Stimulated activated naive CD4-positive, alpha-beta T cell (primary cell): ENCODE data around the gene NFIX.
A peak's percentile ranks its signal among the peaks of the same experiment; 100 is the strongest.

ENCODE experiments used
- DNase-seq, 6 experiments: peaks; one replicate each; lab custom pipeline; 2025; lab: John Stamatoyannopoulos, UW

NFIX gene

DNA sequence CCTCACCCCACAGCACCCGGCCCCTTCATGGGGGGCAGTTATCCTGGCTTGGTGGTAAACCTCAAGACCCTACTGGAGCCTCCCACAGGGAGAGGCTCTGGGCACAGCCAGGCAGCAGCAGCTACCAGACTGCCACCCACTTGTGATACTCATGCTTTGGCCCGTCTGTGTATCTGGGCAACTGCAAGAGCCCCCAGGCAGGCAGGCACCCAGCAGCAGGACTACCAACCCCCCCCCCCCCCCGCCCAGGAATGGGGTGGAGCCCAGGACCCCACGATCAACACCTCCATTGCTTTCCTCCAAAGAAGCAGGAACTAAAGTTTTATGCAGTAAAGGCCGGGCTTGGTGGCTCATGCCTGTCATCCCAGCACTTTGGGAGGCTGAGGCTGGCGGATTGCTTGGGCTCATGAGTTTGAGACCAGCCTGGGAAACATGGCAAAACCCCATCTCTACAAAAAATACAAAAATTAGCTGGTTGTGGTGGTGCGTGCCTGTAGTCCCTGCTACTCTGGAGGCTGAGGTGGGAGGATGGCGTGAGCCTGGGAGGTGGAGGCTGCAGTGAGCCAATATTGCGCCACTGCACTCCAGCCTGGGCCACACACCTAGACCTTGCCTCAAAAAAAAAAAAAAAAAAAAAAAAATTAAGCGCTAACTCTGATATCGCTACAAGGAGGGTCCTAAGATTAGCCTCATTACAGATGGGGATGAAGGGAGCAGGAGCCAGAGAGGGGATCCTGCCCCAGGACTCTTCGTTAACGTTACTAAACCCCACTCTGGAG is 108.5 kb downstream of the NFIX start:
- DNase-seq = no peak

DNA sequence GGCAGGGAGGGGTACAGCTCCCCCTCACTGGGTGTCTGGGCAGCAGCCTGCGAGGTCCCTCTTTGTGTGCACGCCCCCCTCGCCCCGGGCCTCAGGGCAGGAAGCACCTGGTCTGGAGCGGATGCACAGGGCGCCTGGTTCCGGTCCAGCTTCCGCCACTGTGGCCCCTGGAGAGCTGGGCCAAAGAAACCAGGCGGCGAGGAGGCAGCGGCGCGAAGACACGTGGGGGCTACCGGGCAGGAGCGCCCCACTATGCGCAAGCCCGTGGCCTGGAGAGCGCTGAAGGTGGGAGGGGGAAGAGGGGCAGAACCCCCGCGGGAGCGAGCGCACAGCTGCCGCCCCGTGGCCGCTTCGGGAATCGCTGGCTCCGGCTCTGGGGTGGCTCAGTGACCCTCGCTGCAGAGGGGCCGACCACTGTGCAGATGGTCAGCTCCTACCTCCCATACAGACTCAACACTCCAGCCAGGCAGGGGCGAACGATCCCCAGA is 109.1 kb downstream of the NFIX start:
- peak; percentile 34 to 67 (median 58) for DNase-seq

DNA sequence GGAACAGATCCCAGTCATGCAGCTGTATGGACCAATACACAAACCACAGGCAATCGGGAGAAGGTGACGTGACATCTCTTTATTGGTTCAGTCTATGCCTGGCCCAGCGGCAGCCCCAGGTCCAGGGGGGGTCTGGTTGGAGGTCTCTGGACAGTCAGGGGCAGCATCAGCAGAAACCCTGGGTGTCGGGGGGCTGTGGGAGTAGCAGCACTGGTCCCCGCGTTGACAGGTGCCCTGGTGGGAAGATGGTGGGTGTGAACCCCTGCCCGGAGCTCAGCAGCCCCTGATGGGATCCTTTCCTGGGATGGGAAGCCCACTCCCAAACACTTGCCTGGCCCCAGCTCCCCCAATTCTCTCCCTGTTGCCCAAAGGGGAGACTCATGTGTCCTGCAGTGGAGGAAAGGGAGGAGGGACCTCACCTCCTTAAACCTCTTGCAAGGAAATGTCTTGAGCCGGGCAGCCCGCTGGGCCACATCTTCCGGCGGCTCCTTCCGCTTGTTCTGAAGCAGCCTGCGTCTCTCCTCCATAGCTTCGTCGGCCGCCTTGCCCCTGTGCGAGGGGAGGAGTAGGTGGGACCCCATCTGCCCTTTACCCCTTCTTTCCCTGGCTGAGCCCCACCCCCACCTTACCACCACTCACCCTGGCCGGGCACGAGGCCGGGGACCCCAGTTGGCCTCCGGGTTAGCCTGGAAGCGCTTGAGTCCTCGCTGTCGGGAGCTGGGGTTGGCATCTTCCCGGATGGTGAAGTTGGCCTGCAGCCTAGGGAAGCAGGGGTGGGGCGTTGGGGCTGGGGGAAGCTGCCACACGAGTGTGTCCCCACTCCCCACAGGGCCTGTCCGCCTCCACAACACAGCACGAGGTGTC is 109.8 kb downstream of the NFIX start:
- peak in 1 of 6 experiments; percentile 43 for DNase-seq

DNA sequence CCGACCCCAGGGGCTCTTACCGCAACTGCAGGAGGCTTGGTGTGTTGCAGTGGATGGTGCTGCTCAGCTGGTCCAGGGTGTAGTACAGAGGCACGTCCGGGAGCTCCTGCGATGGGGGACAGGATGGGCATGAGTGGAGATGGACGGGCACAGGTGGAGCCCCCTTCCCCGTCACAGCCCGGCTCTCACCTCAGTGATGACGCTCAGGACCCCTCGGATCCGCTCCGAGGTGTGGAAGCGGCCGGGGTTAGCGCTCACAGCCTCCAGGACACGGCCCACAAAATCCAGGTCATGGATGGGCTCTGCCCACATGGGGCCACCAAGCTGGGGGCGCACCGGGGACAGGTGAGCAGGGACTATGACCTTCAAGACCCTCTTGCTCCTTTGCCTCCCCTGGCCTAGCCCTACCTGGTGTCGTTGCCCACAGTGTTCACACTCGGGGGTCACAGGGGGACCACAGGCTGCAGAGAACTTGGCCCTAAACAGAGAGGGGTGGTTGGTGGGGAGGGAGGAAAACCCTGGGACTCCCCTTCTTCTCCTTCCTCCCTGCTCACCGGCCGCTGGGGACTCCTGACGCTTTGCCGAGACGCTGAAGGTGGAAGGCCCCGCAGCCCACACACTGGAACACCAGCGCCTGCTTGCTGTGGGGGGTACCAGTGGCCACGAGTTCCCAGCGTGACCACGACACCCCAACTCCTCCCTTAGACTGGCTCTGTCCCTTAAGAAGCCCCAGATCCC is 114.3 kb downstream of the NFIX start:
- no peak for DNase-seq

DNA sequence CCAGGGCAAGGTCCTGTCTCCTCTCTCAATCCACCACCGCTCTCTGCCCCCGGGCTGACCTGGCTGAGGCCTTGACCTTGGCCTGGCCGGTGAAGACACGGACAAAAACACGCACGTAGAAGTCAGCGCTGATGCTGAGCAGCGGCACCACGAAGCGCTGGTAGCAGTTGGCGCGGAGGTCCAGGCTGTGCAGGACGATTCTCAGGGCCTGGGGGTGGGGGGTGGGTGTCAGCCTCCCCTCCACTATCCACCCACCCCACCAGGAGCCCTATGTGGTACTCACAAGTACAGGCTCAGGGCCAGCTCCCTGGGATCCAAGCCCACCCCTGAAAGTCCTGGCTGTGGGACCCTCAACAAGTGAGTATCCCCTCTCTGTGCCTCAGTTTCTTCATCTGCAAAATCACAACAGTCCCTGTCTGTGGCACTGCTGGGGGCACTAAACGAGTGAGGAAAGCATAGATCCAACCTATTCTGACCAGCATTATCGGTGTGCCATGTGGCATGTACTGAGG is 114.9 kb downstream of the NFIX start:
- no peak for DNase-seq

DNA sequence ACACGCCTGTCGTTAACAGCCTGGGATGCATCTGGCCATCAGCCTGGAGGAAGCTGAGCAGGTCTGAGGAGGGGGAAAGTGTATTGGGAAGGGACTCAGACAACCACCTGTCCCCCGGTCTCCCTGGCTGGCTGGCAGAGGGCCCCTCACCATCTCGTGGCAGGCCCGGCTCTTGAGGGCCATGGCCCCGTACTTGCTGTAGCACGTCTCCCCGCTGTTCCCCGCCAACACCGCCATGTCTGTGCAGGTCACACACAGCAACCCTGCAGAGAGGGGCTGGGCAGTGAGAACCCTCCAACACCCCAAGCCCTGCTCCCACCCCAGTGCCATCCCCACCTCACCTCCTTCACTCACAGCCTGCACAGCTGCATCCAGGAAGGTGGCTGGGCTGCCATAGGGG is 117.3 kb downstream of the NFIX start:
- no peak for DNase-seq

DNA sequence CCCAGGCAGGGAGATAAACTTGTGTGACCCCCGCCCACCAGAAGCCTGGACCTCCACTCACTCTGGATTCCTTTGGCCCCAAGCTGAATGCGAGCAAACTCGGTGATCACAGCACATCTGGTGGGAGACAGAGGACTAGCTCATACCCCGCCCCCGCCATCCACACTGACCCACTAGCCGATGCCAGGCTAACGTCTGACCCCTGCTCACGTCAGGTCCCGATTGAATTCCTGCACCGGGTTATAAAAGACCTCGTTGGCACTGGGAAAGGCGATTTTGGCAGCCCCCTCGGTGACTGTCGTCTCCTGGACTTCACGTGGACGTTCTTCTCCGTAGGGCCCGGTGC is 120.6 kb downstream of the NFIX start:
- no peak for DNase-seq

DNA sequence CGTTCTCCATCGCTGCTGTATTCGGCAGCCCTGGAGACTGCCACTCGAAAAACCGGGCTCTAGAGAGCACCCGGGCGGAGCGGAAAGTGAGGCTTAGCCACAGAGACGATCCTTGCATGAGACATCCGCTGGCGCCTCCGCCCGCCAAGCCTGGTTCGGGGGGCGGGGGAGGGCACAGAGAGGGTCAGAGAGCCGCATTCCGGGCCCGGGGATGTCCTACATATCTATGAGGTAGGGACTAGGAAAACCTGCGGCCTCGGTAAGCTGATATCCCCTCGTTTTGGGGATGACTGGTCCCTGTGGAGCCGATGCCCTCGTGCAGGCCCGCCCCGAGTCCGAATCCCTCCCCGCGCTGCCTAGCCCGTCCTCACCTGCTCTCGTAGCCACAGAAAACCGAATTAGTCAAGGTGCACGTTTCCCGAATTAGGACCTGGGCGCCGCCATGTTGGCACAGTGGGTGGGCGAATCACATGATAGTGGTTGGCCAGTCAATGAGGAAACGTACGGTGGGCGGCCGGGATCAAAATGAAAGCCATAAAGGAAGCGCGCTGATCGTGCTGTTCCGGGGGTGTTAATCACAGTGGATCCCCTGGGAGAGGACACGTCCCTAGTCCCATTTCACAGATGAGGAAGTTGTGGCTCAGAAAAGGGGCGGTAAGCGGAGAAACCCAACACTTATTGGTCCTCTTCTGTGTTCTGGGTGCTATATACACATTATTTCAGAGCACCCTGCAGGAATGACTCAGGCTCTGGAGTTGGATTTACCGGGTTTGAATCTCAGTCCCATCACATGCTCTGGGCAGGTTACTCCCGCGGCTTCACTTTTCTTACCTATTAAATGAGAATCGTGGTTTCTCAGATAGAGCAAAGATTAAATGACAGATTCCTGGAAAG is 121.3 kb downstream of the NFIX start, which contains the start of gene TRMT1:
TRMT1 (minus strand) TSS at position 459 of the 894 bp plus-strand sequence; CDS start at position 118, 341 bp downstream.
- peak; percentile 78 to 89 (median 85) for DNase-seq

DNA sequence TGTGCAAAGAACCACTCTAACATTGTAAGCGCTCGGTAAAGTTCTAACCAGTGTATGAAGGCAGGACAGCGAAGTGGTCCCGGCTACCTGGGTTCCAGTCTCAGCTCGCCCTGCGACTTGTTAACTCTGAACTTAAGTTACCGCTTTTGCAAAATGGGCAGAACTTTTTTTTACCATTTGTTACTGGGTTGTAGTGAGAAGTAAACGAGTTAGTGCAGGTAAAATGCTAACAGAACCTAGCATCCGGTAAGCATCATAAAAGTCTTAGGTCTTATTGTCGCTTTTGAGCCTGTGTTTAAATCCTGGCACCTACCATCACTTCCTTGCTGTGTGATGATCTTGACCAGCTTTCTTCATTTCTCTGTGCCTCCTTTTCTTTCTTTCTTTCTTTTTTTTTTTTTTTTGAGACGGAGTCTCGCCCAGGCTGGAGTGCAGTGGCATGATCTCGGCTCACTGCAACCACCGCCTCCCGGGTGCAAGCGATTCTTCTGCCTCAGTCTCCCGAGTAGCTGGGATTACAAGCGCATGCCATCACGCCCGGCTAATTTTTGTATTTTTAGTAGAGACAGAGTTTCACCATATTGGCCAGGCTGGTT is 122.0 kb downstream of the NFIX start:
- DNase-seq = peak in 4 of 6 experiments; percentile 48 to 77 (median 62)

DNA sequence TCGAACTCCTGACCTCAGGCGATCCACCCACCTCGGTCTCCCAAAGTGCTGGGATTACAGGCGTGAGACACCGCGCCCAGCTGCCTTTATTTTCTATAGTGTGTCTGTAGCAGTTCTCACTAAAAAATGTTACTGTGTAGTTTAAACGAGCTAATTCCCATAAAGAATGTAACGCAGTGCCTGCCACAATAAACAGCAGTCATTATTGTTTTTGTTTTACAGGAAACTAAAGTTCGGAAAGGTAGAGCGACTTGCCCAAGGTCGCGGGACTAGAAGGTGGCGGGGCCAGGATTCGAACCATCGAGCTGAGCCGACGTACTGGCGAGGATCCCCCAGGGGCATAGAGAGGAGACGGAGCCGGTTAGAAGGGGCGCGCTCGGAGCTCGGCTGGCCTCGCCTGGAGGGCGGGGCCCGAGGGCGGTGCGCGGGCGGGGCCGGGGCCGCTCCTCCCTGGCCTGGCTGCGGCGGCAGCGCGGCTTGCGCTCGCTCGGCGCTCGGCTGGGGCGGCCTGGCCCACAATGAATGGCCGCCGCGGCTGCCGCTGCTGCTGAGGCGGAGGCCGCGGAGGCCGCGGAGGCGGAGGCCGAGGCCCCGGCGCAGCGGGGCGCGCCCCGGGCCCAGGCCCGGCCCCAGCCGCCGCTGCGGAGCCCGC is 122.6 kb downstream of the NFIX start, which contains the start of gene NACC1:
NACC1 (plus strand) TSS at position 493 of the 652 bp plus-strand sequence. CDS start 16,944 bp downstream, outside the sequence.
- DNase-seq = peak; percentile 78 to 88 (median 80)

DNA sequence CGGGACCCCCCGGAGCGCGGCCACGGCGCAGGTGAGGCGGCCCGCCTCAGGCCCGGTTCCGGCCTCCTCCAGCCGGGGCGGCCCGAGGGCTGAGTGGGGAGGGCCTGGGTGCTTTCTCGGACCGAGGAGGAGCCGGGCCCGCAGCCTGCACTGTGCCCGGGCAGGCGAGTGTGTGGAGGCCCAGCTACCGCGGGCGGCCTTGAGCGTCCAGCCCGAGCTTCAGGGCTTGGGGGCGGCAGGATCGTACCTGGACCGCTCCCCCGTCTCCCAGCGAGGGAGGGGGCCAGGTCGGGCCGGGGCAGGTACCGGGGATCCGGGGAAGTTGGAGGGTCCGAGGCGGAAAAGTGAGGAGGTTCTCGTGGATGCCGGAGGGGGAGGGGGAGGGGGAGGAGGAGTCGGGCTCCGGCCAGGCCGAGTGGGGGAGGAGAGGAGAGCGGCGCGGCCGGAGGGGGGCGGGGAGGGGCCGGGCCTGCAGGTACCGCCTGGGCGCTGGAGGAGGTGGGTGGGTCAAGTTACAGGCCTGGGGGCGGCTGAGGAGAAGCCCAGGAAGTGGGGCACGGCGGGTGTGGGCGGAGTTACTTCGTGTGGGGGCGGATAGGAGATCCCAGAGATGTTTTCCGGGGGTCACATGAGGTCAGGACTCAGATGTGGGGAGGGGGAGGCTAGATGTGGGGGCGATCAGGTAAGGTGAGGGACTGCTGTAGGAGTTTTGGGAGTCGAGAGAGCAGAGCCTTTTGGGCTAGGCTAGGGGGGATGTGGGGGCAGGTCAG is 123.3 kb downstream of the NFIX start:
- DNase-seq = peak in 2 of 6 experiments; percentile 32 to 40

DNA sequence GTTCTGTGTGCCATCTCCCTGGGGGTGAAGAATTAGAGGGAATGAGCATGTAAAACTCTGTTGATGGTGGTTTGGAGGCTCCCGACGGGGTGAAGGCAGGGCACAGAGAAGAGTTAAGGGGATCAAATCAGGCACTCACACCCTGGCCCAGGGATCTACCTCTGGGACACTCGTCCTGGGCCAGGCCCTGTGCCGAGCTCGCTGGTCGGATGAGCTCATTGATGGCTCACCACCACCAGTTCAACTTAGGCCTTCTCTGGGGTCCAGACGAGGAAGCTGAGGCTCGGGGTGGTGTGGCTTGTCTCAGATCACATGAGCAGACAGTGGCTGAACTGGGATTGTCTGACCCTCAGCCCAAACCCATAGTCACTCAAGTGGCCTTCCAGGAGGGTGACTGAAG is 124.4 kb downstream of the NFIX start:
- DNase-seq = no peak

DNA sequence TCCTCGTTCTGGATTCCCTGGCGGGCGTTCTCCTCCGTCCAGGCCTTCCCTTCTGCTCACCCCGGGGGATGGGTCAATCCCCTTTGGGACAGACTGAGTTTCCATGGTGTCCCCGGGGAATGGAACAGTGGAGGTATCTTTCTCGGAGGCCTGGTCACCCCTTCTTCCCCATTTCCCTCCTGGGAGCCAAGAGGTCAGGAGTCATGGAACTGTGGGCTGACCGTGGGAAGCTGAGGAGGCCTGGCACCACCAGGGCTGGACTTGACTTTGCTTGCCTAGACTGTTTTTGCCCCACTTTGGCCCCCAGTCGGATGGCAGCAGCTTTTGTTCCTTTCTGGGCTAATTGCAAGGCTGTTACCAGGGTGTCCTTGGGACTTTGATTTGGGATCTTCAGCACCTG is 124.8 kb downstream of the NFIX start:
- DNase-seq = no peak

DNA sequence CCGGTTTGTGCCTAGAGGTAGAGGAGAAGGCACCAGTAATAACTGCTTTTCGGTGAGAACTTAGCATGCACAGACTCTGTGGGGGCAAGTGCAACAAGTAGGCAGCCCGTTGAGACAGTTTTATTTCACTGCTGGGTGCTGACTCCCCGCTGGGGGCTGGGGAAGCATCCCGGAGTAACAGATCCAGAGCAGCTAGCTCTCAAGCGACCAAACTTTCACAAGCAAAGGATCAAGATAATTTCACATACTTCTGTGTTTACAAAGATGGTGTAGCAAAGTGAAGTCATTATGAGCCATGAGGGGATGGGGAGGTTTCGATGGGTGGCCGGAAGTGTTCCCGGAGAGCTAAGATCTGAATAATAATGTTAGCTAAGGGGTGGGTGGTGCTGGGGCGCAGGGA is 125.5 kb downstream of the NFIX start:
- DNase-seq = no peak

DNA sequence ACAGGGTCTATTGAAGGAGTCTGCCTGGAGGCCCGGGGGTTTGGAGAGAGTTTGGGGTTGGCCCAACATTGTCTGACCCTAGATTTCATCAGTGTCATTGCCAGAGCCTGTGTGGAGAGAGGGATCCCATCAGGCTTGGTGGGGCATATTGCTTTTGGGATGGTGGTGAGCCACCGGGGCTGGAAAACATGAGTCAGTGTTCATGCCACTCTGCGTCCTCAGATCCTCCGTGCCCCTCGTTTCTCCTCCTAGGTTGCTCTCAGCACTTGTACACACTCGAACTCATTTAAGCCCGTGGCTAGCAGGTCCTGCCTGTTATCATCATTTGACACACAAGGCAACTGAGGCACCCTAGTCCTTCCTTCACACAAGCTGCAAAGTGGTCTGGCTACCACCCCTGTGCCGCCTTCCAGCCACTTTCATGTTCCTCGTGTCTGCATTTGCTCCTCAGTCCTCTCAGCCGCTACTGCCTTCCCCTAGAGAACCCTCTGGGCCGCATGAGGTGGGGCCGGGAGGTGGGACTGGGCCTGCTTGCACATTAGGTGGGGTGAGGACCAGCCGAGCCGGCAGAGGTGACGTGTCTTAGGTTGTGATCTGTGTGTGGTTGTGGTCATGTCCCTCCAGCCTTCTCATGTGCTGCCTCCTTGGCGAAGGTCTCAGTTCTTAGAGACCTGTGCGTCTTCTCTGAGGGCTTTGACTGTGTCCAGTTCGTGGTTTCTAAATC is 126.4 kb downstream of the NFIX start:
- no peak for DNase-seq

DNA sequence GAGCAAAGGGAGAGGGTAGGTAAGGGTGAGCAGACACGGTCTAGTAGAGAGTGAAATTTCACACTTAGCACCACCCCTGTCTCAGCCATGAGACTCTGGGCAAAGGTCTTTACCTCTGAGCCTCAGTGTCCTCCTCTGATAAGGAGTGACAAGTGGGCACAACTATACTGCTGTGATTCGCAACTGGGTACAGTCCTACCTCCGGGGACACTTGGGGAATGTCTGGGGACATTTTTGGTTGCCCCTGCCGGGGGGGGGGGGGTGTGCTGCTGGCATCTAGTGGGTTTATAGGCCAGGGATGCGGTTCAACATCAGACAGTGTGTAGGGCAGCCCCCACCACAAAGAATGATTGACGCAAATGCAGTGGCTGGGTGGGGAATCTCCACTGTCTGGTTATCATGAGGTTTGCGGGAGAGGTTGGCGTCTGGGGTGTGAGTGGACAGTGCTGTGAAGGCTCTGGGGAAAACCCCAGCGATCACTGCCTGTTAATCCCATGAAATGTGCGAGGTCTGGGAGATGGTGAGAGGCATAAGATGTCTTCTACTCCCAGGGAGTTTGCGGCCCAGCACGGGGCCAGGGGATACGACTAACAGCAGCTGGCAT is 127.1 kb downstream of the NFIX start:
- no peak for DNase-seq

DNA sequence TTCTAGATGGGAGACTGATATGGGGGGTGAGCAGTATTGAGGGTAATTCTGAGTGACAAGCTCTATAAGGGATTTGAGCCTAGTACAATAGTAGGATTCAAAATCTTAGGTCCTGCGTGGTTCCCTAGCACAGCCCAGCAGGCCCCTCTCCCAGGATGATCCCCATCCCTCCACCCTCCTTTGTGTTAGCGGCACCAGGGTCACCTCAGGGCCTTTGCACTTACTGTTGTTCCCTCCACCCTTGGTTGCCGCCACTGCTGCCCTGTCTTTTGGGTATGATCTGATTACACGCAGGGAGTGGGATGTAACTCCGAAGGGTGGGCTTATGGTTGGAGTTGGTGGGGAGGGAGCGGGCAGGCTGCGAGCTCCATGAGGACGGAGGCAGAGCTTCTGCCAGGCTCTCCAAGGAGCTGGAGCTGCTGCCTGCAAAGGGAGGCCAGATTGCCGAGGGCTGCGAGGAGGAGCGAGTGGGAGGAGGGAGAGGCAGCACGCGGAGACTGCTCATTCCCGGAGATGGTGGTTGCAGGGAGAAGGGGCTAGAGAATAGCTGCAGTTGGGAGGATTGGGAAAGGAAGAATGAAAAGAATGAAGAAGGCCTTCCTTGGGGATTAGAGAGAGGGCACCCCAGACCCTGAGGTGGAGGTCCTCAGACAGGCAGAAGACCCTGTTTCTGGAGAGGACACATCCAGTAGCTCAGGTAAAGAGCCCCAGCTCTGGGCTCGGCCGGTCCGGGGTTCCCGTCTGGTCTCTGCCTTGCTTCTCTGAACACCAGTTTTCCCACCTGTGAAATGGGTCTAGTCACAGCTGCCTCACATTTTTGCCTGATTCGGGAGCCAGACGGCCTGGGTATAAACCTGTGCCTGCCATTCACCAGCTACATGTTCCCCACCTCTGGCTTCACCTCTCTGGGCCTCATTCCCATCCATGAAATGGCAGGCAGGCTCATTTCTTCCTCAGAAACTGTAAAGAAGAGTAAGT is 128.0 kb downstream of the NFIX start:
- DNase-seq = no peak
